Activated CD8-positive, alpha-beta memory T cell treated with anti-CD3 and anti-CD28 coated beads, Interleukin-2, amount 10 ng/mL, durations not matched to agents 7 days and 5 days (primary cell): ENCODE data around the gene PTPRN2. TPM values are rescaled to one million over a fixed set of nuclear protein-coding genes. Genes with fewer than 3 reads are reported as not detected.
"Not testable (repeated sequence)": the region's sequence is repeated elsewhere in the genome, so short reads cannot be mapped to it uniquely, and the experiment has no call there.

Experiments used
- ATAC-seq: fragments of 150-1000 bp; cut with Tn5 transposase; one replicate; pipeline ENCODE4 v1.10.0; 2021; ENCODE audit warnings: moderate library complexity
- CTCF ChIA-PET: fragments of 350-600 bp; sonication (Branson Sonifier 250); formaldehyde crosslinking; loops from one replicate; lab custom pipeline; 2021; ENCODE audit warnings: antibody characterized with exemption; lab: Charles Lee
- DNase-seq: peaks from one replicate; pipeline ENCODE4 v3.0.0-alpha.2; 2020
- H3K27ac Mint-ChIP-seq: one replicate; pipeline ENCODE4 v1.8.0; 2021; ENCODE audit warnings: mild to moderate bottlenecking, mixed read lengths
- H3K27me3 Mint-ChIP-seq: one replicate; pipeline ENCODE4 v1.8.0; 2021; ENCODE audit warnings: mixed read lengths
- H3K36me3 Mint-ChIP-seq: one replicate; pipeline ENCODE4 v1.8.0; 2021; ENCODE audit warnings: mild to moderate bottlenecking, mixed read lengths
- H3K4me1 Mint-ChIP-seq: one replicate; pipeline ENCODE4 v1.8.0; 2021; ENCODE audit warnings: mixed read lengths
- H3K4me3 Mint-ChIP-seq: one replicate; pipeline ENCODE4 v1.8.0; 2021; ENCODE audit warnings: mild to moderate bottlenecking, moderate library complexity, mixed read lengths
- H3K9me3 Mint-ChIP-seq: one replicate; pipeline ENCODE4 v1.8.0; 2022; ENCODE audit warnings: low read depth, mixed read lengths
- total RNA-seq, 2 experiments: library from RNA; stranded (reverse); gene quantifications; one replicate each; pipeline ENCODE4 v1.2.3, GENCODE V29; 2021

Gene PTPRN2
- total RNA-seq, 2 experiments from 2014 or later = 3.2 to 5.7 TPM

DNA sequence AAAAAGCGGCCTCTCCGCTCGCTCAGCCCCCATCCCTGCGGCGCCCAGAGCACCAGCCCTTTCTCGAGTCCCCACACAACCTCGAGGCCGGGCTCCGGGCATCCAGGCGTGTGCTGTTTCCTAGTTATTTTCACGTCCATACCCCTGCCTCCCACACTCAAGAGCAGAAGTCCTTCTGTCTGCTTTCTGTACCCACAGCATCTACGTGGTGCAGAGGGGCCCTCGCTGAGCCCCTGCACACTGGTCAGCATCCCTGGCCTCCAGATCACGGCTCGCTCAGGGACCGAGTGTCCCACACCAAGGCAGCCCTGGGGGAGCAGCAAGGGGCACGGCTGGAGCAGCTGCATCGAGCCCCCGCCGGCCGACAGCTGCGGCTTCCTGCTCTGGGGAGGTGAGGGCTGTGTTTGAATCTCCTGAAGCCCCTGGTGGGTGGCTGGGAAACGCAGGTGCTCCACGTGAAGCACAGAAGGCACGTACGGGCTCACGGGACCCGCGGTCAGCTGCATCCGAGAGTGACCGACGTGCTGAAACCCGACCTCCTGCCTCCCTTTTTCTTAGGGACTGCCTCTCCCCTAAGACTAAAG, 917.8 kb downstream of the PTPRN2 start:
- CTCF ChIA-PET = no interaction called here
- no peak for DNase-seq
- Mint-ChIP-seq H3K9me3 (no peaks in the 10 kb centered on the region), H3K4me1 (peaks cover 3% of the 10 kb centered on the region), H3K27ac (no peak overlapping the region), H3K27me3 (peaks cover 50% of the 10 kb centered on the region), H3K36me3 (no peaks in the 10 kb centered on the region), H3K4me3 (no peak overlapping the region)
- no peak for ATAC-seq

DNA sequence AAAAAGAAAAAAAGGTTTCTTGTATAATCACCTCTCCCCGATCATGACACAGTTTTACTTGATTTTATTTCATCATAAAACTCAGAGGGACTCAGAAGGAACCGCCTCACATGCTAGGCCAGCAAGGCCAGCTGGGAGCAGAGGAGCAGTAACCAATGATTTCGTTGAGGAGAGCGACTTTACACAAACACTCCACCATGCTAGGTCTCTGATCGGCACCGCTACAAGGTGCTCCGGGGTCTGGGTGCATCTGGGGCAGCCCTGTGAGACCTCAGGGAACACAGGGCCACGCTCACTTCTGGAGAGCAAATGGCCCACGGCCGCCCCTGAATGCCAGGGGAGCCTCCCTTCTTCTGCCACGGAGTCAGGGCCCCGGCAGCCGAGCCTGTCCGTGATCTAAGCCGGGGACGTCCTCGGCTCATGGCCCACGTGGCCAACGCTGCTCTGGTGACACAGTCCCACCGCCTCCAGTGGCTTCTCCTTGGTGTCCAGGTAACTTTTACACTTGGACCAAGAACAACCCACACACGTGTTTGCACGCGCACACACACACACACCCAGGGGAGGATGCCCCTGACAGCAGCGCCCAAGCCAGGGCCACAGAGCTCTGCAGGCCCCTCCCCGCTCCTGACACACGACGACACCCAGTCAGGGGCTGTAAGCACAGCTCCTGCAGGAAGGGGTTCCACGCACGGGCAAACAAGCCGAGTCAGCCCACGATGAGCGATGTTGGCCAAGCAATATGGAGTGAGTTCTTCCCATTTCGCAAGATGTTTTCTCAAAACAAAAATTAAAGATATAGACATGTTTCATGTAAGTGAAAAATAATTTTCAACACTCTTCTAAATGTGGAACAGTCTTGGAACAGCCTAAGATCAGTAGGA, 918.5 kb downstream of the PTPRN2 start:
- Mint-ChIP-seq H3K4me3 (no peak overlapping the region), H3K36me3 (no peaks in the 10 kb centered on the region), H3K27me3 (peaks cover 50% of the 10 kb centered on the region), H3K27ac (no peak overlapping the region), H3K9me3 (no peaks in the 10 kb centered on the region), H3K4me1 (peaks cover 3% of the 10 kb centered on the region)
- DNase-seq (no peak), ATAC-seq (no peak)
- CTCF ChIA-PET = no interaction called here

DNA sequence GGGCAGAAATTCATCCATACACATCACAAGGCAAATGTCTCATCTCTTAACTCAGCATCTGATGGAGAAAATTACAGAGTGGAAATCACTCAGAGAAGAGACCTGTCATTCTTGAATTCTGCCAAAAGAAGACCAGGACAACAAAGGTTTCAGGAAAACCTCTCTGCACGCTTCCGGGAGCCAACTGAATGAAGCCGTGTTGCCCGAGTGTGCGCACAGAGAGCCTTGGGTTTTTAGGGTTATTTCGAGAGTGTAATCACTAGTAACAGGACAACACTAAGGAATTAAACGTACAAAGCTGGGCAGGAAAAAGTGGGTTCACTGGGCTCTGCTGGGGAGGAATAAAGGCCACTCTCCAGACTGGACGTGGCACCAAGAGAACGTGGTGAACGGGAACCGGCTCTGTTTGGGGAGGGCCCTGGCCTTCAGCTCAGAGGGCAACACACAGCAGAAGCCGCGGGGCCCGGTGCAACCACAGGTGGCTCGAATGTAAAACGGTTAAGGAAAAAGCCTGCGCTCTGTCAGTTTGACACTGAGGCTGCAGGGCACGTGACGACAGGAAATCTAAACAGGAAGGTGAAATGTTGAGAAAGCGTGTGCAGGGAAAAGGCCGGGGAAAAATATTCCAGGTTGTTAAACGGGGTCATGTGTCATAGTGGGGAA, 919.3 kb downstream of the PTPRN2 start:
- Mint-ChIP-seq H3K4me1 (peaks cover 3% of the 10 kb centered on the region), H3K36me3 (no peaks in the 10 kb centered on the region), H3K9me3 (no peaks in the 10 kb centered on the region), H3K4me3 (no peak overlapping the region), H3K27ac (no peak overlapping the region), H3K27me3 (peaks cover 50% of the 10 kb centered on the region)
- CTCF ChIA-PET = no interaction called here
- no peak for ATAC-seq
- no peak for DNase-seq

DNA sequence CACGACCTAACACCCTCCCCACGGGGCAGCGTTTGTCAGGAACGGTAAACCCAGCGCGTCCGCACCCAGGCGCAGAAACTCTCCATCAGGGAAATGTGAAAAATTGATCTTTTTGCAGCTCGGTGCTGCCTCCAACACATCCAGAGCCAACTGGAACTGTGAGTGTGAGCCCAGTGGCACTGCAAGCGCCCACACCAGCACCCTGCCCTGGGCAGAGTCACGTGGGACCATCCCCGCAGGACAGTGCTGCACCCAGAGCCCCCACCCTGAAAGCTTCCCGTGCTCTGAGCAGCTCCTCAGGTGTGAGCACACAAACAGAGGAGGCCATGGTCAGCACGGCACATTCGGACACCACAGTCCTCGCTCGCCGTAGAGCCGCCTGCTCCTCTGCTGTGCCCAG, 919.9 kb downstream of the PTPRN2 start:
- Mint-ChIP-seq H3K9me3 (no peaks in the 10 kb centered on the region), H3K36me3 (no peaks in the 10 kb centered on the region), H3K27me3 (peaks cover 48% of the 10 kb centered on the region), H3K4me3 (no peak overlapping the region), H3K4me1 (peaks cover 3% of the 10 kb centered on the region), H3K27ac (no peak overlapping the region)
- ATAC-seq = no peak
- CTCF ChIA-PET = no interaction called here
- no peak for DNase-seq

DNA sequence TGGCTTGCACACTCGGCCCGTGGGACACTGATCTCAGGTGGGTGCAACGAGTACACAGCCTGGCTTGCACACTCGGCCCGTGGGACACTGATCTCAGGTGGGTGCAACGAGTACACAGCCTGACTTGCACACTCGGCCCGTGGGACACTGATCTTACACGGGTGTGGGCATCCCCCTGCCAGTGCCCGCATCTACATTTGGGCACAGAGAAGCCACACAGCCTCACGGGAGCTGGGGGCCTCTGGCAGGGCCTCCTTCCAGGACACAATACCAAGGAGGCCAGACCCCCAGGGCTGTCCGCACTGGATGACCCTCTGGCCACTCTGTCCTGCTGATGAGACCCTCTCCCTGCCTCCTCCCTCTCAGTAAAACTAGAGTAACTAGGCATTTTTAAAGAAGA, 920.4 kb downstream of the PTPRN2 start:
- Mint-ChIP-seq H3K36me3 (no peaks in the 10 kb centered on the region), H3K27ac (no peak overlapping the region), H3K9me3 (no peaks in the 10 kb centered on the region), H3K4me1 (peaks cover 3% of the 10 kb centered on the region), H3K4me3 (no peak overlapping the region), H3K27me3 (peaks cover 44% of the 10 kb centered on the region)
- ATAC-seq (no peak), DNase-seq (no peak)
- CTCF ChIA-PET = no interaction called here

DNA sequence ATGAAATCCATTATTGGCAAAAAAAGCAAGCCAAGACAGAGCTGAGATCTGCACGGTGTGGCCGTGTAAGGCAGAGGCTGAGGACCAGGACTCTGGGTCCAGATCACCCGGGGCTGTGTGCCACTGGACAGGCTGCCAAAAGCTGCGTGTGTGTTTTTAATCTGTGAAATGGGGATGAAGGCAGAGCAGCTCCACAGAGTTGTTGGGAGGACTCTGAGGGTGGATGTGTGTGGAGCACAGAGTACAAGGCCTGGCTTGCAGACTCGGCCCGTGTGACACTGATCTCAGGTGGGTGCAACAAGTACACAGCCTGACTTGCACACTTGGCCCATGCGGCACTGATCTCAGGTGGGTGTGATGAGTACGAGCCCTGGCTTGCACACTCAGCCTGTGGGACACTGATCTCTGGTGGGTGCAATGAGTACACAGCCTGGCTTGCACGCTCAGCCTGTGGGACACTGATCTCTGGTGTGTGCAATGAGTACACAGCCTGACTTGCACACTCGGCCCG, 921.0 kb downstream of the PTPRN2 start:
- Mint-ChIP-seq H3K27me3 (peaks cover 40% of the 10 kb centered on the region), H3K4me1 (peaks cover 3% of the 10 kb centered on the region), H3K9me3 (no peaks in the 10 kb centered on the region), H3K27ac (no peak overlapping the region), H3K36me3 (no peaks in the 10 kb centered on the region), H3K4me3 (no peak overlapping the region)
- DNase-seq (no peak), ATAC-seq (no peak)
- CTCF ChIA-PET = no interaction called here

DNA sequence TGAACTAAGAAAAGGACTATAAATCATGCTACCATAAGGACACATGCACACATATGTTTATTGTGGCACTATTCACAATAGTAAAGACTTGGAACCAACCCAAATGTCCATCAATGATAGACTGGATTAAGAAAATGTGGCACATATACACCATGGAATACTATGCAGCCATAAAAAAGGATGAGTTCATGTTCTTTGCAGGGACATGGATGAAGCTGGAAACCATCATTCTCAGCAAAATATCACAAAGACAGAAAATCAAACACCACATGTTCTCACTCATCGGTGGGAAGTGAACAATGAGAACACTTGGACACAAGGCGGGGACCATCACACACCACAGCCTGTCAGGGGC, 922.0 kb downstream of the PTPRN2 start:
- CTCF ChIA-PET, ATAC-seq, H3K4me1 Mint-ChIP-seq, H3K4me3 Mint-ChIP-seq, H3K36me3 Mint-ChIP-seq, H3K27ac Mint-ChIP-seq, H3K9me3 Mint-ChIP-seq, DNase-seq: not testable (repeated sequence)
- H3K27me3 Mint-ChIP-seq = peaks cover 32% of the 10 kb centered on the region

DNA sequence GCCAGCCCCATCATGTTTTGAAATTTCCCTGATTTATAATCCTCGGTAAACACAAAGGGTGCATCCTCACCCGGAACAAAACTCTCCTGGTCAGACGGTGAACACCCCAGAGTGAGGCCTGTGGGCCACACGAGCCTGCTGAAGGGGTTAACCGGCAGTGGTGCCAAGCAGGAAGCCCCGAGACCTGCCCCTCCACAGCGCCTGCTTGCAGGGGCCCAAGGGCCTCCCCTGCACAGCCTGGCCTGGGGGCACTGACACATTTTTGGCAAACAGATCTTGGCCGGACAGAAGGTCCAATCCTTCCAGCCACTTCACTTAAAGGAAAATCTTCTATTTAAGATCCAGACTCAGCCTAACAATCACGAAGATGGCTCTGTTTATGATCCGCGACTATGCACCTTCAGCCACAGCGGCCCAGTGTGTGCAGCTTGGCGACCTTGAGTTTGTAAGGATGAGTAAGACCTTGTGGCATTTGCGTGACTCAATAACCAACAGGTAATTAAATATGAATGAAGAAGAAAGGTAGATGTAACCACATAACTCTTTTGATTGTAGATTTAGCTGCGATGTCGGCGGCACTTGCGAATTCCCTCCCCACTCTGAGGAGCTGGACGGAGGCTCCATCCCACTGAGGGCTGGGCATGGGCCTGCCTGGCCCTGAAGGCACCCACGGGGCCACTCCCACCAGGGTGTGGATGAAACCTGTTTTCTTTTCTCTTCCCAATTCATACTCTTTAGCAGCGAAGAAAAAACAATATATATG, 922.6 kb downstream of the PTPRN2 start:
- H3K27me3 Mint-ChIP-seq = peaks cover 27% of the 10 kb centered on the region

DNA sequence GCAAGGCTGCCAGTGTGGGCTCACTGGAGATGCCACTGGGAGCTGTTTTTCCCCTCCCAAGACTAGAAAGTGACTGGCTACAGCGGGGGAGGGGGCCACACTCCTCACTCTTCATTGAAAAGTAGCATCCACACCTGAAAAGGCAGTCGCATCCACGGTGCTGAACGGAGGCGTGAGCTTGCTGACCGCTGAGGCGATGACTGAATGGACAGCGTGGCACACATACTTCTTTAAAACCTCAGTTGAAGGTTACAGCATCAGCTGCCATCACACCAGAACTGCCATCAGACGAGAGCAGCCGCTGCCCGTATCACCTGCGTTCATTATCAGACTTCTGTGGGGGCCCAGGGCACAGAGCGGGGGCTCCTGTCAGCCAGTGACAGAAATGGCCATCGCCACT, 923.6 kb downstream of the PTPRN2 start:
- peaks cover 12% of the 10 kb centered on the region for H3K4me1 Mint-ChIP-seq
- no peak overlapping the region for H3K4me3 Mint-ChIP-seq
- no peaks in the 10 kb centered on the region for H3K9me3 Mint-ChIP-seq
- H3K27me3 Mint-ChIP-seq = peaks cover 16% of the 10 kb centered on the region
- no peak overlapping the region for H3K27ac Mint-ChIP-seq
- no peaks in the 10 kb centered on the region for H3K36me3 Mint-ChIP-seq
- DNase-seq = no peak
- CTCF ChIA-PET = no interaction called here
- no peak for ATAC-seq

More for the DNA sequence above, 922.6 kb downstream of the PTPRN2 start:
- no peaks in the 10 kb centered on the region for H3K9me3 Mint-ChIP-seq
- DNase-seq = no peak
- peaks cover 8% of the 10 kb centered on the region for H3K4me1 Mint-ChIP-seq
- ATAC-seq = no peak
- no peak overlapping the region for H3K4me3 Mint-ChIP-seq
- no peaks in the 10 kb centered on the region for H3K36me3 Mint-ChIP-seq
- CTCF ChIA-PET = no interaction called here
- no peak overlapping the region for H3K27ac Mint-ChIP-seq

DNA sequence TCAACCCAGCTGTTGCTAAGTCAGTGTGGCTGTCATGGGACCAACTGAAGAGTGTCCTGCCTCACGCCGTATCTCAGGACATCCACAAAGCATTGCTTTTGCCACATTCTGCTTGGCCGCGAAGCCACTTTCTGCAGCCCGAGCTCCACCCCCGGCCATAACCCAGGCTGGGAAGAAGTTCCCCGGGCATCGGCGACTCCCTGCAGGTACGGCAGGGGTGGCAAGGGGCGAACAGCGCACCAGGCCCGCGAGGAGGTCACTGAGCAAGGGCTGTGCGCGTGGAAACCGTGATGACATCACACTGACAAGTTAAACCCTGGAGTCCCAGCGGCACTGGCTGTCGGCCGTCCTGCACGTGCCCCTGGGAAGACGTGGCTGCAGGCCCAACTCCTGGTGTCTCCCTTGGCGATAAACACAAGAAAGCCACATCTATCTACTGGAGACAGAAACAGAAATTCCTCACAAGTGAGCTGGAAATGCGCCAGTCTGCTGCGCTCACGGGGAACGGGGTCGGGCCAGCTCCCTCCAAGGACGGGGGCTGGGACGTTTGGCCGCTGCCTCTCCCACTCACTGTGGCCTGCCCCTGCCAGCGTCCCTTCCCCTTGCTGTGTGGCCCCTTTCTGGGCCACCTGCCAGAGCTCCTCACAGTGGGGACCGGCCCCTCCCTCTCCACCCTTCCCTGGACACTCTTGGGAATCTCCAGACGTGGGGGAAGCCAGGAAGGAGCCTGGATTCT, 924.5 kb downstream of the PTPRN2 start:
- DNase-seq (no peak), ATAC-seq (no peak)
- peaks cover 8% of the 10 kb centered on the region for H3K27me3 Mint-ChIP-seq
- CTCF ChIA-PET = no interaction called here
- no peaks in the 10 kb centered on the region for H3K36me3 Mint-ChIP-seq
- no peaks in the 10 kb centered on the region for H3K9me3 Mint-ChIP-seq
- no peak overlapping the region for H3K27ac Mint-ChIP-seq
- H3K4me3 Mint-ChIP-seq = no peak overlapping the region
- peaks cover 12% of the 10 kb centered on the region for H3K4me1 Mint-ChIP-seq

DNA sequence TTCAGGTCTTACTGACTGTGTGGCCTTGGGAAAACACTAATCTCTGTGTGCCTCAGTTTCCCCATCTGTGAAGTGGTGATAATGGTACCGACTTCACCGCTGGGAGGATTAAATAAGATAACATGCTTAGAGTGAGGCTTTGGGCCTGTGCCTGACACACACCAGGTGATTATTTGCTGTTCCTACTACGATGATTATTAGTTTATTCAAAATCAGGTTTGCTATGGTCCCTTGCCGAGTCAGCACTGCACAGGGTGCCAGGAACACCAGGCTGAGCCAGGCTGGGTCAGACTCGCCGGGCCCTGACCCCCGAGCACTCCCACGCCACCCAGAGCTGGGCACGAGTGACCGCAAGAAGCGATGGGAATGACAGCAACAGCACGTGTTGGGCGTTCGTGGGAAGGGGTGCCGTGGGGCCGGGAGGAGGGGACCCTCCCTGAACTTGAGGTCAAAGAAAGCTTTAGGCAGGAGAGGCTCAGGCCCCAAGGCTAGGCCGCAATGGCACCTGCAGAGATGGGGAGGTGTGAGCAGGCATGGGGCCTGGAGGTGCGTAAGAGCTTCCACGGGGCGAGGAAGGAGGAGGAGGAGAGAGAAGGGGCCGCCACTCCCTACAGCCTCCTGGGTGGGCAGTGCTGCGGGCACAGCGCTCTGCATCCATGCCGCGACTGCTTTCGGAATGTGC, 925.4 kb downstream of the PTPRN2 start:
- Mint-ChIP-seq H3K4me1 (peaks cover 12% of the 10 kb centered on the region), H3K9me3 (no peaks in the 10 kb centered on the region), H3K36me3 (no peaks in the 10 kb centered on the region), H3K4me3 (no peak overlapping the region), H3K27ac (no peak overlapping the region), H3K27me3 (no peaks in the 10 kb centered on the region)
- ATAC-seq = no peak
- CTCF ChIA-PET = no interaction called here
- no peak for DNase-seq

DNA sequence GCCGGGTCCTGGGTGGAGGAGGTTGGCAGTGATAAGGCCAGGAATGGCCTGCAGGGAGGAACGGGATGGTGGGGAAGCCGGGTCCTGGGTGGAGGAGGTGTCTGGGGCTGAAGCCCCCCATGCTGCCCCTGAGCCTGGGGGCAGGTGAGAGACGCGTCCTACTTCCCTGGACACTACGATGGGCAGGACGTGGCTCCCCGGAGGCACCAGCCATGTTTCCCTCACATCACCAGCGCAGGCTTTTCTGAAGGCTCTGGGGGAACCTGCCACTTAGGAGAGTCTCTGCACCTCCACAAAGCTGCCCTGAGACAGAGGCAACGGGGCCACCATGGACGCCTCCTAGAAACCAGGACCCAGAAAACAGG, 926.0 kb downstream of the PTPRN2 start:
- CTCF ChIA-PET = no interaction called here
- no peak for DNase-seq
- Mint-ChIP-seq H3K9me3 (no peaks in the 10 kb centered on the region), H3K4me3 (no peak overlapping the region), H3K36me3 (no peaks in the 10 kb centered on the region), H3K27me3 (no peaks in the 10 kb centered on the region), H3K27ac (no peak overlapping the region), H3K4me1 (peaks cover 12% of the 10 kb centered on the region)
- no peak for ATAC-seq
